OCI-LY1 (cell line): ENCODE data around the gene PHF19.

Experiments
- H2AFZ ChIP-seq: fragments of 200-600 bp; sonication (generic), shearing (Covaris generic); 2 replicates; pipeline ENCODE4 v1.6.0; 2014; ENCODE audit warnings: antibody characterized with exemption, mild to moderate bottlenecking, low read length
- H3F3A ChIP-seq: fragments of 200-600 bp; sonication (generic), shearing (Covaris generic); 2 replicates; pipeline ENCODE4 v1.6.0; 2014; ENCODE audit warnings: mild to moderate bottlenecking, antibody characterized with exemption, low read length, moderate library complexity; ENCODE audit not compliant: insufficient read depth
- H3K27ac ChIP-seq: fragments of 200-600 bp; sonication (generic); 2 replicates; pipeline ENCODE4 v1.5.1; 2014; ENCODE audit warnings: low read length, mixed run types, mild to moderate bottlenecking, low read depth; ENCODE audit not compliant: poor library complexity, severe bottlenecking
- H3K27me3 ChIP-seq: fragments of 200-600 bp; sonication (generic); 2 replicates; pipeline ENCODE4 v1.6.0; 2014; ENCODE audit warnings: antibody characterized with exemption, mild to moderate bottlenecking, low read length, moderate library complexity; ENCODE audit not compliant: insufficient read depth
- H3K36me3 ChIP-seq: fragments of 200-600 bp; sonication (generic); 2 replicates; pipeline ENCODE4 v1.6.1; 2014; ENCODE audit warnings: mild to moderate bottlenecking, antibody characterized with exemption, low read length, moderate library complexity, mixed read lengths; ENCODE audit not compliant: insufficient read depth
- H3K4me1 ChIP-seq: fragments of 200-600 bp; sonication (generic); 2 replicates; pipeline ENCODE4 v1.5.1; 2014; ENCODE audit warnings: mild to moderate bottlenecking, low read length, moderate library complexity; ENCODE audit not compliant: insufficient read depth, severe bottlenecking
- H3K4me2 ChIP-seq: fragments of 200-600 bp; sonication (generic), shearing (Covaris generic); 2 replicates; pipeline ENCODE4 v1.6.1; 2014; ENCODE audit warnings: low read length
- H3K4me3 ChIP-seq: fragments of 200-600 bp; sonication (generic); 2 replicates; pipeline ENCODE4 v1.5.1; 2014; ENCODE audit warnings: low read length, low read depth, mild to moderate bottlenecking, mixed read lengths; ENCODE audit not compliant: poor library complexity, severe bottlenecking
- H3K79me2 ChIP-seq: fragments of 200-600 bp; shearing (Covaris generic); 2 replicates; pipeline ENCODE4 v1.6.1; 2016; ENCODE audit warnings: mixed run types, low read length, mixed read lengths; ENCODE audit not compliant: insufficient read depth
- H3K9ac ChIP-seq: fragments of 200-600 bp; sonication (generic), shearing (Covaris generic); 2 replicates; pipeline ENCODE4 v1.6.1; 2014; ENCODE audit warnings: mild to moderate bottlenecking, low read length, mixed read lengths
- H3K9me2 ChIP-seq: fragments of 200-600 bp; sonication (generic), shearing (Covaris generic); 2 replicates; pipeline ENCODE4 v1.6.1; 2014; ENCODE audit warnings: low read depth, mild to moderate bottlenecking, low read length, mixed read lengths
- H3K9me3 ChIP-seq: fragments of 200-600 bp; shearing (Covaris generic); 2 replicates; pipeline ENCODE4 v1.6.1; 2014; ENCODE audit warnings: low read length, mixed read lengths
- H4K20me1 ChIP-seq: fragments of 200-600 bp; sonication (generic), shearing (Covaris generic); 2 replicates; pipeline ENCODE4 v1.6.0; 2016; ENCODE audit warnings: mild to moderate bottlenecking, low read length; ENCODE audit not compliant: insufficient read depth
- EZH2 ChIP-seq: fragments of 200-600 bp; sonication (generic), shearing (Covaris generic); IDR thresholded peaks from 2 replicates; pipeline ENCODE4 v1.8.0; 2017; ENCODE audit warnings: borderline replicate concordance, mixed run types, mild to moderate bottlenecking, antibody characterized with exemption, low read length, moderate library complexity, mixed read lengths
- TF ChIP-seq, protein P1 (sequence below): fragments of 200-600 bp; sonication (generic), shearing (Covaris generic); IDR thresholded peaks from 2 replicates; pipeline ENCODE4 v1.5.1; 2017; ENCODE audit warnings: mild to moderate bottlenecking, antibody characterized with exemption, low read length, moderate library complexity, mixed read lengths

PHF19 gene

DNA sequence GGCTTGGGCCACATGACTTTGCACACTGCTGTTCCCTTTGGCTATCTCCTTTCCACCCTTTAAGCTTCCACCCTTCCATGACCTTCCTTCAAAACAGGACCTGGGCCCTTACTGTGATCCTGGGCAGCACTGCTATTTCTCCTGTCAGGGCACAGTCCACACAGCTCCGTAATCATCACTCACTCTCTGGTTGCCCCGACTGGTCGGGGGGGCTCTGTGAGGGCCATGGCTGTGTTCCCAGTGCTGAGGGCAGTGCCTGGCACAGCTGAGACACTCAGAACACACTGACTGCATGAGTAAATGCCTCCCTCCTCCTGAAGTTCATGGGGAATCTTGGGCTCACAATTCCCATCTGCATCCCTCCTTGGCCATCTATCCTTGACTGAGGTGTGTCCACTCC is 37.4 kb upstream of the PHF19 start:
- no peaks in the 10 kb centered on the region for H3K79me2 ChIP-seq
- H3K9me2 ChIP-seq: no peaks in the 10 kb centered on the region
- H3K36me3 ChIP-seq: peaks cover 6% of the 10 kb centered on the region; the same call in 1 of the 2 replicates
- no peaks in the 10 kb centered on the region for H3K27me3 ChIP-seq
- peaks cover 10% of the 10 kb centered on the region for H3K4me1 ChIP-seq
- no peaks in the 10 kb centered on the region for H3F3A ChIP-seq
- no peak overlapping the region for H3K4me2 ChIP-seq
- H4K20me1 ChIP-seq: no peaks in the 10 kb centered on the region
- TF ChIP-seq EZH2: no peak
- TF ChIP-seq, protein P1, sequence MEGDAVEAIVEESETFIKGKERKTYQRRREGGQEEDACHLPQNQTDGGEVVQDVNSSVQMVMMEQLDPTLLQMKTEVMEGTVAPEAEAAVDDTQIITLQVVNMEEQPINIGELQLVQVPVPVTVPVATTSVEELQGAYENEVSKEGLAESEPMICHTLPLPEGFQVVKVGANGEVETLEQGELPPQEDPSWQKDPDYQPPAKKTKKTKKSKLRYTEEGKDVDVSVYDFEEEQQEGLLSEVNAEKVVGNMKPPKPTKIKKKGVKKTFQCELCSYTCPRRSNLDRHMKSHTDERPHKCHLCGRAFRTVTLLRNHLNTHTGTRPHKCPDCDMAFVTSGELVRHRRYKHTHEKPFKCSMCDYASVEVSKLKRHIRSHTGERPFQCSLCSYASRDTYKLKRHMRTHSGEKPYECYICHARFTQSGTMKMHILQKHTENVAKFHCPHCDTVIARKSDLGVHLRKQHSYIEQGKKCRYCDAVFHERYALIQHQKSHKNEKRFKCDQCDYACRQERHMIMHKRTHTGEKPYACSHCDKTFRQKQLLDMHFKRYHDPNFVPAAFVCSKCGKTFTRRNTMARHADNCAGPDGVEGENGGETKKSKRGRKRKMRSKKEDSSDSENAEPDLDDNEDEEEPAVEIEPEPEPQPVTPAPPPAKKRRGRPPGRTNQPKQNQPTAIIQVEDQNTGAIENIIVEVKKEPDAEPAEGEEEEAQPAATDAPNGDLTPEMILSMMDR: no peak
- H3K9ac ChIP-seq: no peak overlapping the region
- H3K9me3 ChIP-seq: no peaks in the 10 kb centered on the region
- no peak overlapping the region for H2AFZ ChIP-seq
- H3K27ac ChIP-seq: no peak overlapping the region
- no peak overlapping the region for H3K4me3 ChIP-seq

DNA sequence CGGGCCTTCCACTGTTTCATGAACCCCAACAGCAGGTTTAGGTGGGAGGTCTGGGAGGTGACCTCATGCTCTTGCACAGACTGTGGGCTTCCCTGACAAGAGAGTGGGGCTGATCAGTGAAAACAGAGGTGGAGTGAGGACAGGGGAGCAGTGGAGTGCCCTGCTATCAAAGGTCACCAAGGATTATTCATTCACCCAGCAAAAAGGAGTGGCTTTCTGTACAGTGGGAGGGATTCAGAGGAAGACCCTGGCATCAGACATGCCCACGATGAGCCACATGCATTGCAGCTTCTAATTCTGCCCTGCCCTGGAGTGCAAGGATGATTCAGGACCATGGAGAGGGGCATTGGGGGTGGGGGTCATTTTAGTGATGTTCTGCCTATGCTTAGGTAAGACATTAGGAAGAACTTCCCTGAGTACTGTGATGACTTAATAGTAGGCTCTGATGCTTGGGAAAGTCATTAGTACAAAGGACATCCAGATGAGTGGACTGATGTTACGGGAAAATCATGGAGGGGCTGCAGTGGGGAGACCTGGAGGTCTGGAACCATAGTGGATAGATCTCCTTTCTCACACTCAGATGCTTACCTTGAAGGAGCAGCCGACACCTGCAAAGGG is 36.8 kb upstream of the PHF19 start:
- Histone ChIP-seq H3K4me1 (peaks cover 10% of the 10 kb centered on the region), H3K27me3 (no peaks in the 10 kb centered on the region), H4K20me1 (no peaks in the 10 kb centered on the region), H3K4me3 (no peak overlapping the region), H3F3A (no peaks in the 10 kb centered on the region), H3K9me2 (no peaks in the 10 kb centered on the region), H3K9me3 (no peaks in the 10 kb centered on the region), H3K36me3 (peaks cover 6% of the 10 kb centered on the region; the same call in 1 of the 2 replicates), H3K79me2 (no peaks in the 10 kb centered on the region), H3K27ac (no peak overlapping the region), H3K4me2 (no peak overlapping the region), H2AFZ (no peak overlapping the region), H3K9ac (no peak overlapping the region)
- no peak for TF ChIP-seq EZH2
- TF ChIP-seq, protein P1: no peak

DNA sequence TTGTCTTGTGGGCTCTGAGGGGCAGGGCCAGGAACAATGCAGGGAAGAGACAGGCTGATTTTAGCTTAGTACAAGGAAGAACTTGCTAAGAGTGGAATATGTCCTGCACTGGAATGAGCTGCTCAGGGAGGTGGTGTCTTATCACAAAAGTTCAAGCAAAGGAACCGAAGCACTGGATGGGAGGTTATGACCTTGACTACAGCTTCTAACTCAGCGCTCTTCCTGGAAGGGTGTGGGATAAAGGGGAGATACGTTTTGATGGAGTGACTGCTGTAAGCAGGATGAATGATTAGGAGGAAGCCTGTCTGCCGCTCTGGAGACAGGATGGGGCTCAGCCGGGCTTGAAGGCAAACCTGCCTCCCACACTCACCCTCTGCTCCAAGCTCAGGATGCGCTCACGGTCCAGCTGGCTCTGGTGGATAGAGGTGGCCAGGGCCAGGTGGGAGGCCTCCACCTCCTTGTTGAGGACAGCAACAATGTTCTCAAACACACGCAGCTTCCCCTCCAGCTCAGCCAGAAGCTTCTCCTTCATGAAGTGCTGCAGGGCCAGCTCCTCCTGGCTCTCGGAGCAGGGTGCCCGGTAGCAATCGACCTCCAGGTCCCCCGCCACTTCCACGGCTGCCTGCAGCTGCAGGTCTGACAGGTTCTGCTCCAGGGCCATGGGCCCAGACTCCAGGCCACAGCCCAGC is 36.1 kb upstream of the PHF19 start:
- no peaks in the 10 kb centered on the region for H4K20me1 ChIP-seq
- H3K4me1 ChIP-seq: peaks cover 10% of the 10 kb centered on the region
- no peaks in the 10 kb centered on the region for H3F3A ChIP-seq
- H3K27me3 ChIP-seq: no peaks in the 10 kb centered on the region
- no peak for TF ChIP-seq EZH2
- TF ChIP-seq, protein P1: no peak
- H3K27ac ChIP-seq: no peak overlapping the region
- H3K9me2 ChIP-seq: no peaks in the 10 kb centered on the region
- no peak overlapping the region for H2AFZ ChIP-seq
- H3K9ac ChIP-seq: no peak overlapping the region
- H3K4me2 ChIP-seq: no peak overlapping the region
- H3K9me3 ChIP-seq: no peaks in the 10 kb centered on the region
- peaks cover 6% of the 10 kb centered on the region; the same call in 1 of the 2 replicates for H3K36me3 ChIP-seq
- no peak overlapping the region for H3K4me3 ChIP-seq
- no peaks in the 10 kb centered on the region for H3K79me2 ChIP-seq
